Cardiac muscle cell (in vitro differentiated cells and primary cell): ENCODE data around the gene GRAMD4. TPM values are rescaled to one million over a fixed set of nuclear protein-coding genes. Genes with fewer than 3 reads are reported as not detected.

Experiments used
- DNase-seq, 2 donors: peaks; one replicate each; pipeline versions ENCODE4 v3.0.0 to v3.0.0-alpha.2; 2010 to 2017; ENCODE audit warnings: low read depth in 1 of 2, low spot score in 1 of 2
- H3K27ac ChIP-seq: fragments of 200-600 bp; sonication (generic); 2 replicates; pipeline ENCODE4 v1.5.1; 2016
- H3K27me3 ChIP-seq: fragments of 200-600 bp; sonication (generic); 2 replicates; pipeline ENCODE4 v1.6.0; 2016; ENCODE audit warnings: control low read depth
- H3K36me3 ChIP-seq: fragments of 200-600 bp; sonication (generic); 2 replicates; pipeline ENCODE4 v1.5.1; 2016; ENCODE audit warnings: control low read depth
- H3K4me1 ChIP-seq: fragments of 200-600 bp; sonication (generic); 2 replicates; pipeline ENCODE4 v1.8.1; 2017; ENCODE audit warnings: low read depth, mild to moderate bottlenecking, mixed run types
- H3K4me3 ChIP-seq: fragments of 200-600 bp; sonication (generic); 2 replicates; pipeline ENCODE4 v1.5.1; 2016; ENCODE audit warnings: mild to moderate bottlenecking
- H3K9me3 ChIP-seq: fragments of 200-600 bp; sonication (generic); 2 replicates; pipeline ENCODE4 v1.5.1; 2017; ENCODE audit warnings: low read depth, mild to moderate bottlenecking, control low read depth
- CTCF ChIP-seq: IDR thresholded peaks from 2 replicates; pipeline ENCODE4 v1.5.1; 2012; ENCODE audit warnings: low read depth, mild to moderate bottlenecking, low read length
- polyA plus RNA-seq: library from polyadenylated mRNA; unstranded; fragments of >200 nt; fragmentation: Nextera tagmentation; extraction: Ambion mirVana; gene quantifications from 2 replicates; pipeline ENCODE4 v1.2.1, GENCODE V29; 2016
- total RNA-seq: library from RNA; depleted of rRNA; stranded (reverse); fragments of >200 nt; gene quantifications from 2 replicates; pipeline ENCODE4 v1.2.3, GENCODE V29; 2016

The GRAMD4 gene
- total and polyA plus RNA-seq, 2 experiments from 2014 or later, result 49.3 to 51.8 TPM

- H3K27me3 ChIP-seq, result no peaks in the 10 kb centered on the region
- H3K27ac ChIP-seq, result no peak overlapping the region
- peaks cover 27% of the 10 kb centered on the region for H3K4me1 ChIP-seq
- no peak for TF ChIP-seq CTCF
- no peaks in the 10 kb centered on the region for H3K9me3 ChIP-seq
- no peak for DNase-seq
- no peak overlapping the region for H3K4me3 ChIP-seq
- no peaks in the 10 kb centered on the region for H3K36me3 ChIP-seq
These were observed 33.4 kb downstream of the GRAMD4 start for GRCh38 chr22:46653596-46653995.

GRCh38 chr22:46654426-46654825 lies 34.2 kb downstream of the GRAMD4 start:
- no peak overlapping the region for H3K4me3 ChIP-seq
- DNase-seq, result no peak
- H3K27me3 ChIP-seq, result no peaks in the 10 kb centered on the region
- no peak for TF ChIP-seq CTCF
- no peak overlapping the region for H3K27ac ChIP-seq
- no peaks in the 10 kb centered on the region for H3K9me3 ChIP-seq
- H3K4me1 ChIP-seq, result peaks cover 21% of the 10 kb centered on the region
- no peaks in the 10 kb centered on the region for H3K36me3 ChIP-seq

- Histone ChIP-seq H3K36me3 (no peaks in the 10 kb centered on the region), H3K9me3 (no peaks in the 10 kb centered on the region), H3K4me3 (no peak overlapping the region), H3K27me3 (no peaks in the 10 kb centered on the region), H3K4me1 (peaks cover 15% of the 10 kb centered on the region), H3K27ac (no peak overlapping the region)
- no peak for DNase-seq
- TF ChIP-seq CTCF, result no peak
These were observed 34.9 kb downstream of the GRAMD4 start for GRCh38 chr22:46654927-46655595.

GRCh38 chr22:46655861-46656608 lies 35.8 kb downstream of the GRAMD4 start:
- Histone ChIP-seq H3K36me3 (no peaks in the 10 kb centered on the region), H3K9me3 (no peaks in the 10 kb centered on the region), H3K27me3 (no peaks in the 10 kb centered on the region), H3K27ac (no peak overlapping the region), H3K4me1 (peaks cover 14% of the 10 kb centered on the region), H3K4me3 (no peak overlapping the region)
- DNase-seq, result no peak
- no peak for TF ChIP-seq CTCF

GRCh38 chr22:46656856-46657654 lies 36.9 kb downstream of the GRAMD4 start:
- Histone ChIP-seq H3K9me3 (no peaks in the 10 kb centered on the region), H3K36me3 (no peaks in the 10 kb centered on the region), H3K27ac (no peak overlapping the region), H3K4me1 (peaks cover 24% of the 10 kb centered on the region), H3K27me3 (no peaks in the 10 kb centered on the region), H3K4me3 (no peak overlapping the region)
- DNase-seq, result no peak
- TF ChIP-seq CTCF, result no peak
